ENCODE data around the gene SHB. TPM values are rescaled to one million over a fixed set of nuclear protein-coding genes. Genes with fewer than 3 reads are reported as not detected.

SHB gene
- total RNA-seq, 2 experiments from 2014 or later: 0.41 to 1.0 TPM

- TF ChIP-seq CTCF (conservative IDR thresholded peaks at IDR 0.05; ENCODE audit: low read length) (no peak), EZH2phosphoT487 (IDR thresholded peaks at IDR 0.05; ENCODE audit: borderline replicate concordance, low read depth, low read length) (no peak)
- POLR2A ChIA-PET: no interaction called here
- CTCF ChIA-PET (ENCODE audit: unreplicated experiment): no interaction called here
- Histone ChIP-seq H3K4me3 (ENCODE audit: low read depth, low read length, poor library complexity, severe bottlenecking) (no peak overlapping the region), H3K4me2 (ENCODE audit: low read length) (no peak overlapping the region), H4K20me1 (ENCODE audit: insufficient read depth, low read length) (no peaks in the 10 kb centered on the region), H3K27ac (ENCODE audit: low read depth, low read length, poor library complexity, severe bottlenecking) (no peak overlapping the region), H3K36me3 (ENCODE audit: insufficient read depth, low read length) (no peaks in the 10 kb centered on the region), H3K4me1 (ENCODE audit: insufficient read depth, low read length, poor library complexity, severe bottlenecking) (no peaks in the 10 kb centered on the region), H2AFZ (ENCODE audit: low read length) (no peak overlapping the region), H3K9me2 (ENCODE audit: insufficient read depth, low read length) (no peaks in the 10 kb centered on the region), H3K79me2 (ENCODE audit: insufficient read depth, low read depth, low read length) (no peaks in the 10 kb centered on the region), H3K9me3 (ENCODE audit: low read length) (no peaks in the 10 kb centered on the region)
- intact Hi-C loops (cut with micrococcal nuclease; ENCODE audit: unreplicated experiment): no loop called here
- no peak for DNase-seq (ENCODE audit: low spot score)
- BruUV-seq (replicated peaks): no TSS peak
Observed at GRCh38 chr9:37986771-37987258, 82.2 kb downstream of the SHB start.

DNA sequence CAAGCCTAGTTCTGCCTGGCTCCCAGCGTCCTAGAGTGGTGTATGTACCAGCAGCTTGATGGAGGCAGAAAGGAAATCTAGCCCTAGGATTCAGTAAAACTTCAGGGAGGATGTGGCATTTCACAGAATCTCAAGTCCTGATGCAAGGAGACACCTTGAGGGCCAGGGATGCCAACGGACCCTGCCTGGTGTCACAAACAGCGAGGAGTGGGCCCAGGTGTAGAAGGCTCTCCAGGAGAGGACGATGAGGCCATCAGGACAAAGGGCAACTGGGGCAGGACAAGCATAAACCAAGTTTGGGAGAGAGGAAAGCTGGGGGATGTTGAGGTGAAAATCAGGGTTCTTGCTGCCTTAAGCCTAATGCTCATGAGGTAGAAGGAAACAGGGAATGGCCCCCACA is 83.0 kb downstream of the SHB start:
- Histone ChIP-seq H3K4me3 (ENCODE audit: low read depth, low read length, poor library complexity, severe bottlenecking) (no peak overlapping the region), H3K27ac (ENCODE audit: low read depth, low read length, poor library complexity, severe bottlenecking) (no peak overlapping the region), H3K4me1 (ENCODE audit: insufficient read depth, low read length, poor library complexity, severe bottlenecking) (no peaks in the 10 kb centered on the region), H3K9me2 (ENCODE audit: insufficient read depth, low read length) (no peaks in the 10 kb centered on the region), H2AFZ (ENCODE audit: low read length) (no peak overlapping the region), H4K20me1 (ENCODE audit: insufficient read depth, low read length) (no peaks in the 10 kb centered on the region), H3K79me2 (ENCODE audit: insufficient read depth, low read depth, low read length) (no peaks in the 10 kb centered on the region), H3K36me3 (ENCODE audit: insufficient read depth, low read length) (no peaks in the 10 kb centered on the region), H3K4me2 (ENCODE audit: low read length) (no peak overlapping the region), H3K9me3 (ENCODE audit: low read length) (no peaks in the 10 kb centered on the region)
- no TSS peak for BruUV-seq (replicated peaks)
- TF ChIP-seq CTCF (conservative IDR thresholded peaks at IDR 0.05; ENCODE audit: low read length) (no peak), EZH2phosphoT487 (IDR thresholded peaks at IDR 0.05; ENCODE audit: borderline replicate concordance, low read depth, low read length) (no peak)
- DNase-seq (ENCODE audit: low spot score): no peak
- intact Hi-C loops (cut with micrococcal nuclease; ENCODE audit: unreplicated experiment): no loop called here
- POLR2A ChIA-PET: no interaction called here
- CTCF ChIA-PET (ENCODE audit: unreplicated experiment): no interaction called here

- intact Hi-C loops (cut with micrococcal nuclease; ENCODE audit: unreplicated experiment): no loop called here
- CTCF ChIA-PET (ENCODE audit: unreplicated experiment): interaction anchor here (0.5 to 0.6 kb wide), 2 partner anchors 283 to 359 kb away, joined by 3 read pairs; no protein-coding TSS in a partner anchor
- Histone ChIP-seq H3K79me2 (ENCODE audit: insufficient read depth, low read depth, low read length) (no peaks in the 10 kb centered on the region), H3K9me2 (ENCODE audit: insufficient read depth, low read length) (no peaks in the 10 kb centered on the region), H3K9me3 (ENCODE audit: low read length) (no peaks in the 10 kb centered on the region), H3K36me3 (ENCODE audit: insufficient read depth, low read length) (no peaks in the 10 kb centered on the region), H3K27ac (ENCODE audit: low read depth, low read length, poor library complexity, severe bottlenecking) (no peak overlapping the region), H2AFZ (ENCODE audit: low read length) (no peak overlapping the region), H3K4me1 (ENCODE audit: insufficient read depth, low read length, poor library complexity, severe bottlenecking) (no peaks in the 10 kb centered on the region), H3K4me2 (ENCODE audit: low read length) (no peak overlapping the region), H4K20me1 (ENCODE audit: insufficient read depth, low read length) (no peaks in the 10 kb centered on the region), H3K4me3 (ENCODE audit: low read depth, low read length, poor library complexity, severe bottlenecking) (no peak overlapping the region)
- no peak for TF ChIP-seq EZH2phosphoT487 (IDR thresholded peaks at IDR 0.05; ENCODE audit: borderline replicate concordance, low read depth, low read length)
- no peak for TF ChIP-seq CTCF (conservative IDR thresholded peaks at IDR 0.05; ENCODE audit: low read length)
- no TSS peak for BruUV-seq (replicated peaks)
- POLR2A ChIA-PET: no interaction called here
- DNase-seq (ENCODE audit: low spot score): no peak
Observed at GRCh38 chr9:37984672-37985611, 84.1 kb downstream of the SHB start.
